8988T (cell line): ENCODE data around the gene SERPINA3.
"Not testable (repeated sequence)": the region's sequence is repeated elsewhere in the genome, so short reads cannot be mapped to it uniquely, and the experiment has no call there.

Experiments
- DNase-seq: peaks from one replicate; pipeline ENCODE4 v3.0.0; 2011

Gene SERPINA3

DNA sequence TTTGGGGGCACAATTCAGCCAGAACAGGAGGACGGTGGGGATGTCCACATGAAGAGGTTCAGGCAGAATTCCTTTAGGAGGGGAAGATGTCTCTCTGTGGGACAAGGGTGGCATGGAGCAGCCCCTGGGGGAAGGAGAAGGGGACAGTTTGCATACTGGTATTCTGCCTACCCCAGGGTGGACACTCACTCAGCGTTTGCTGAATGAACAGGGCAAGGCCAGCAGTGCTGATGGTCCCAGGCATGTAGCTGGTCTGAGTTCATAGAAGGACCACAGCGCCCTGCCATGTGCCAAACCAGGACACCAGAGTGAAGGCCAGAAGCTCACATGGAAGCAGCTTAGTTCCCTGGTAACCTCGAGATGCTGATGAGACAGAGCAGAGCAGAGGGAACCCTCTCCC is 25.6 kb upstream of the SERPINA3 start:
- no peak for DNase-seq

DNA sequence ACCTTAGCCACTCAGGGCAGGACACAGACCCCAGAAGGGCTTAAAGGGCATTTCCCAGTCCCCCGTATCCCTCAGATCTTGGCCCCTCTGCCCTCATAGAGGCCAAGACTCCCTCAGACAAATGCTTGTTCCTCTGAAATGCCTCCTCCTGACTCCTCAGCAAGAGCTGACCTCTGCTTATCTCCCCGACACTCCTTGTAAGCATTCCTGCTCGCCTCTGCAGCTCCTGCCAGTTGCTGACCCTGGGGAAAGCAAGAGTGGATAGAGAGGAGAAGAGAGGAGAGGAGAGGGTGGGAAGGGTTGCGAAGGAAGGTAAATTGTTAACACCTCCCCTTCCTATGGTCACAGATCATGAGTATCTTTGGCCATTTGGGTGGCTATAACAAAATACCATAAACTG is 23.9 kb upstream of the SERPINA3 start:
- DNase-seq, result no peak

DNA sequence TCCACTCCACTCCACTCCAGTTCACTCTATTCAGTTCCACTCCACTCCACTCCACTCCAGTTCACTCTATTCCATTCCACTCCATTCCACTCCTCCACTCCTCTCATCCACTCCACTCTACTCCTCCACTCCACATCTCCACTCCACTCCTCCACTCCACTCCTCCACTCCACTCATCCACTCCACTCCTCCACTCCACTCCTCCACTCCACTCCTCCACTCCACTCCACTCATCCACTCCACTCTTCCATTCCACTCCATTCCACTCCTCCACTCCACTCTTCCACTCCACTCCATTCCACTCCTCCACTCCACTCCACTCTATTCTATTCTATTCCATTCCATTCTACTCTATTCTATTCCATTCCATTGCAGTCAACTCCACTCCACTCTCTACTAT is 21.1 kb upstream of the SERPINA3 start:
- no peak for DNase-seq

DNA sequence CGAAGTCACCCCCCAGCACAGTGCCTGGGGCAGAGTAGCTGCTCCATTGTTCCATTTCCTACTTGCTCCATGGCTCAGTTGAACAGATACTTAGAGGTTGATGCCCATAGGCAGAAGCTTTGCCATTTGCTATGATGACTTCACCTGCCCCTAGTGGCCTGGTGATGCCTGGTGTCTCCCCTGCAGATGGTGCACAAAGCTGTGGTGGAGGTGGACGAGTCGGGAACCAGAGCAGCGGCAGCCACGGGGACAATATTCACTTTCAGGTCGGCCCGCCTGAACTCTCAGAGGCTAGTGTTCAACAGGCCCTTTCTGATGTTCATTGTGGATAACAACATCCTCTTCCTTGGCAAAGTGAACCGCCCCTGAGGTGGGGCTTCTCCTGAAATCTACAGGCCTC is 20.3 kb upstream of the SERPINA3 start:
- no peak for DNase-seq

DNA sequence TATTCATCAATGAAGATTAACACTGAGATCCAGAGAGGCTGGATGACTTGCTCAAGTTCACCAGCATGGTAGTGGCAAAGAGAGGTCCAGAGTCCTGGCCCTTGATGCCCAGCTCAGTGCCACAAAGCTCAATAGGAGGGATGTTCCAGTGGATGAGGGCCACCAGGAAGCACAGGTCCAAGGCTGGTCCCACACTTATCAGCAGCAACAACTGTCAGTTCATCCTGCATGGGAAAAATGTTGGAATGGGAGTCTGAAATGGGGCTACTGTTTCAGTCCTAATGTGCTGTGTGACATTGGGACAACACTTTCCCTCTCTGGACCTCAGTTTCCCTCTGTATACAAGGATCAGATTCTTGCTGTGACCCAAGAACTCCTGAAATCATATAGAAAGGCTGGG is 19.7 kb upstream of the SERPINA3 start:
- DNase-seq, result no peak

DNA sequence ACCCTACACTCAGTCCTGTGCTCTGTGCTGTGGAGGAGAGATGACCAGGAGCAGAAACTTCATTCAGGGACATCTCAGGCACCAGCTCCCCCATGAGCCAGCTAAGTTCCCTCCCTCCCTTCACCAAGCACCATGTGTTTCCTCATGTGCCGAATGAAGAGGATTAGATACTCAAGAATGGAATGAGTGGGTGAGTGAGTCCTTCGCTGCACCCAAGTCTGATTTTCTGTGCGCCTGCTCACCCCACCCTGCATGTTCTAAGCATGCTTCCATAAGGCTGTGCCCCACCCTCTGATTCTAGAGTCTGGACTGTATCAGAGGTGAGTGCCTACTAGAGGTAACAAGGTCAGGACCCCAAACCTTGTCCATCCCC is 18.8 kb upstream of the SERPINA3 start:
- DNase-seq, result no peak

DNA sequence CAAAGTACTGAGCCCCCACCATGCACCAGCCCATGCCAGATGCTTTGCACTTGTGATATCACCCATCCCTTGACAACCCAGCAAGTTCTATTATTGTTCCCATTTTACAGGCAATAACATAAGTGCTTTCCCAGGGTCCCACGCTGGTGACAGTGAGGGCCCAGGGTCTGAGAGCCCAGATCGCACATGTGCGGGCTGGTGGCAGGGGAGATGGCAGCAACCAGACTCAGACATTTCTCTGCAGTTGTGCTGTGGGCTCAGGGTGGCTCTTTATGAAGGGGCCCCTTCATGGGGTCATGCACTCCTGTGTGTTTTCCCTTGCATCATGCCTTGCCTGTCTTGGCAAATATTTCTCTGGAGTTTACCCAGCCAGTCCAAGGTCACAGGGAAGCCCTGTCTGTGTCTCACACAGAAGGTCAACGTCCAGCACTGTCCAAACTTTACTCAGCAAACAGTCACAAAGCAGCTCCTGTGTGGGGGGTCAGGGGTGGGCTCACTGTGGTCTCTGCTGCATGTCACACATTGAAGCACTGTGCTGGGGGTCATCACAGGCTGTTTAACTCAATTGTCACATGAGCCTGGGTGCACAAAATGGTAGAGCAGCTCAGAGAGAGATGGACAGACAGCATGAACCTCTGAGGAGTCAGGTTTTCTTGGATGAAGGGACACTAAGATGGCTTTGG is 18.3 kb upstream of the SERPINA3 start:
- no peak for DNase-seq

DNA sequence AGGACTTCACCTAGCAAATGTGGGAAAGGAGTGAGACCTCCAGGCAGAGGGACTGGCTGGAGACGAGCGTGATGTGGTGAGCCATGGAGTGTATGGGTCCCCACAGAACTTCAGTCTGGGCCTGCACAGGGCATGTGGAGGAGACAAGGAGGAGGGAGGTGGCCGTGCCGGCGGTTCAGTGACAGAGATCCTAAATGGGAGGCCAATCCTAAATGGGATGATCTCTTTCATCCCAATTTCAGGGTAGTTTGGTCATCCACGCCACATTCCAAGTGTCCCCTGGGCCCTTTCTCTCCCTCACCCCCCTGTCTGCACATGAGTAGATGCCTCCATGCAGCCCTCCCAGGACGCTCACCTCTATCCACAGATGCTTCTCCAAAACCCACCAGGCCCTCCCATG is 17.8 kb upstream of the SERPINA3 start:
- no peak for DNase-seq

DNA sequence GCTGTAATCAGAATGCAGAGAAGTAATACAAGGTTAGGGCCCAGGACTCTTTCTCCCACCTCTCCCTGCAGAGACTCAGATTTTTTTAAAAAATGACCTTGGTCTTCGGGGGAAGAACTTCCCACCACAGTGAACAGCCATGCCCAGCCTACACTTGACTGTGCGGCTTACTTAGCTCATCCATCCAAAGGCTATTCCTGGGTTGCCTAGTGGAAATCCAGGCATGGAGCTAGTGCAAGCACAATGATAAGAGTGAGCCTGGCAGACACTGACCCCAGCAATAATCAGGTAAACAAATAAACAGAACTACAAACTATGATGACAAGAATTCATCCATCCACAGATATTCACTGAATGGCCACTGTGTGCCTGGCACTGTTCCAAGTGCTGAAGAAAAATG is 16.3 kb upstream of the SERPINA3 start:
- no peak for DNase-seq

DNA sequence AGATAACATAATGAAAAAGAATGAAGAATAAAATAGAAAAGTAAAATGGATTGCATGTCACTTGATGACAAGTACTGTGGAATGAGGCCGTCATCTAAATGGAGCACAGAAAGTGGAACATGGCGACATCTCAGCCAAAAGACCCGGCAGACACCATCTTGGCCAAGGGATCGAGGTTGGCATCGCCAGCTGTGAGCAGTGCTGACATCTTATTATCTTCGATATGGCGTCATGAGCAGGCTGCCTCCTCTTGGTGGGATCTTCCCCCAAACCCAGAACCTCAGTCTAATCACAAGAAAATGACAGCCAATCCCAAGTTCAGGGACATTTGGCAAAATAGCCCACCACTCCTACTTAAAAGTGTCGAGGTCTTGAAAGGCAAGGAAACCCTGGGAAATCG is 15.8 kb upstream of the SERPINA3 start:
- no peak for DNase-seq

DNA sequence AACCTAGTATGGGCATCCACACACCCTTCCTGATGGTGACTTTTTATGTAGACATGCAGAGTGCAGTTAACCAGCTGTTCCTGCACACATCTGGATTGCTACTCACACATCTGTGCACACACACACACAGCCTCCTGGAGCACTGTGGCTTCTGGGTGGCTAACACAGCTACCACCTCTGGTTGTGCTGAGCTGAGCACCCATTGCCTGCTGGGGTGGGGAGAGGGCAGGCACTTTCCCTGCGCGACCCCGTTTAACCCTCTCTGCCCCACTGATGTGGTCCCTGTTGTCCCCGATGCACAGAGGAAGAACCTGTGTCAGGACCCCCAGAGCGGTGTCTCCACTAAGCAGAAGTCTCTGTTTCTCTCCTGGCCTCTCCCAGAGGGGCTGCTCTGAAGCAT is 14.4 kb upstream of the SERPINA3 start:
- no peak for DNase-seq

DNA sequence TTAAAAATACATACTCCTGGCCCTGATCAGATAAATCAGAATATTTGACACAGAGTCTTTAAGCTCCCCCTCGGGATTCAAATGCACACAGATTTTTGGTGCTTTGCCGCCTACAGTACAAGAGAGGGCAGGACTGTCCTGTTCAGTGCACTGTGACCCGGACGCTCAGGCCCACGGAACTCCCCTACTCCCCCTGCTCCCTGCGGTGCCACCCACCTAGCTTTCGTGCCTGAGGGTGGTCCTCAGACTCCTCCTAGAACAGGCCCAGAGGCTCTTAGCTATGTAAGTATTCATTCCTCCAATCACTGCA is 13.7 kb upstream of the SERPINA3 start:
- DNase-seq, result no peak

DNA sequence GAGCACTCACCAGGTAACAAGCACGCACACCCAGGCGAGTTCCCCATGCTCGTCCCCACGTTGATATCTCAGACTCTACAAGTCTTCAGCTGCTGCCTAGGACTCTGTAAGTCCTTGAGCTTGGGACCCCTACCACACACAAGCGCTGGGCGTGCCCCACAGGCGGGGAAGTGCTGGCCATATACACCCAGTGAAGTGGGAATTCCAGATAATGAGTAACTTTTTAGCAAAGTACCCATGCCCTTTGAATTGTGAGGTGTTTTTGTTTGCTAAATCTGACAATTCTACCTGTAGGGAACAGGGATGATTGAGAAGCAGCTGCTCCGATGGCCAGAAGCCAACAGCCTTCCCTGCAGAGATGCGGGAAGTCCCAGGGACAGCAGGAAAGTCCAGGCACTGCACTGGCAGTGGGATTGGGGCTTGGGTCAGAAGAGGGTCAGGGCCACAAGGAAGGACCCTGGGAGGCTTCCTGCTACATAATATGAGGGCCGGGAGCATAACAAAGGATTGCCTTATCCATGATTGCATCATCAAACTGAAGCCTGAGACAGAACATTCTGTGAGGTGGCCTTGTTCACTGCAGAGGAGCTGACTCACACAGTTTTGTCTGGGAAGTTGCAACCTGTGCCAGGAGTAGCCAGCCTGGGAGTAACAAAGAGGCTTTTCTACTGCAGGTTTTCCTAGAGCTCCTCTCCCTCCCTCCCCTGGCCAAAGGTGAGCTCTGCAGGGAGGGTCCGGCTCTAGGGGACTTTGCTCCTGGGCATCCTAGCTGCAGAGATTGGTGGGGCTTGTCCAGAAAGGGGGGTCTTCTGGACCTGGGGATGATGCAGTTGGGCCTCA is 13.2 kb upstream of the SERPINA3 start:
- no peak for DNase-seq

DNA sequence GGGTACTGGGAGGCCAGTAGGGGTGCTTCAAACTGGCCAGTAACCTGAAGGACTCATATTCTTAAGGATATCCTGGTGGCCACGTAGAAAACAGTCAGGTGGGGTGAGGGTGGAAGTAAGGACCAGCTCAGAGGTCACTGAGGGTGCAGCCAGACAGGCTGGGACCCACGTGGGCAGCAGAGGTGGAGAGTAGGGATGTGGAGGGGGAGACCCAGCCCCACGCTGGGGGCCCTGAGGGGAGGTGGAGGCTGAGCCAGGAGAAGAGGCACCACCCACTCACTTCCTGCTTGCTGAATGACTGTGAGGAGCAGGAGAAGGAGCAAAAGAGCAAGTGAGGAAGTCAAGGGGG is 12.6 kb upstream of the SERPINA3 start:
- no peak for DNase-seq

DNA sequence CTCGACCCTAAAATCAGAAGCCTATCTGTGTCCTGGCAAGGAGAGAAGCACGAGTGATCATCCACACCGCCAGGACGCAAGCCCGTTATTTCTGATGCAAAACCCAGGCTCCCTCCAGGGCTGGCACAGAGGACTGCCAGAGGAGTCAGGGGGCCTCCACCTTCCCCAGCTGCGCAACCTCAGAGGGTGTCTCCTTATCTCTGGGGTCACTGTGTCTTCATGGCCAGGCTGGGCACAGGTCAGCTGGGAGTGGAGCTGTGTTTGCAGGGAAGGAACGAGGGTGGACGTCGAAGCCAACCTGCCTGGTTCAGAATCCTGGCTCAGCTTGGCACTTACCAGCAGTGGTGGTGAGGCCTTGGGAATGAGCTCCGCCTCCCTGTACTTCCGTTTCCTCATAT is 12.0 kb upstream of the SERPINA3 start:
- DNase-seq, result no peak

DNA sequence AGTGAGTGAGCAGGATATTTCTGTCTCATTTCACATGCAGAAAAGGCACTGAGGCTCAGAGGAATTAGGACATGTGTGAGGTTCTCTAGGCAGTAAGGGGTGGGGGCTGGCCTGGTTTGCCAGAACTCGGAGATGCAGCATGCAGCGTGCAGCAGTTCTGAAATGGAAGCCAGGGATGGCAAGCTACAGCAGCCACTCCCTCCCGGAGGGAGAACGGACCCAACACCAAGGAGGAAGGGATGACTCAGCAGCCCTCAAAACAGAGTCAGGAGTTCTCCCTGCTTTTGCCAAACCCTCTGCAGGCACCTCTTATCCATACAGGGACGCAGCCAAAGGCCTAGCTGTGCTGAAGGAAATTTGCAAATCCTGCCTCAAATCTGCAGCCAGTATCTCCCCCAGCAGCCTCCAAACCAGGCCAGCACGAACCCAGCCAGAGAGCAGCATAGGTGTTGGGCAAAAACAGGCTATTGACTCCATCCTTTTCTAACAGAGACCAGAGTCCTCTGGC is 10.3 kb upstream of the SERPINA3 start:
- peak; percentile 35 for DNase-seq

DNA sequence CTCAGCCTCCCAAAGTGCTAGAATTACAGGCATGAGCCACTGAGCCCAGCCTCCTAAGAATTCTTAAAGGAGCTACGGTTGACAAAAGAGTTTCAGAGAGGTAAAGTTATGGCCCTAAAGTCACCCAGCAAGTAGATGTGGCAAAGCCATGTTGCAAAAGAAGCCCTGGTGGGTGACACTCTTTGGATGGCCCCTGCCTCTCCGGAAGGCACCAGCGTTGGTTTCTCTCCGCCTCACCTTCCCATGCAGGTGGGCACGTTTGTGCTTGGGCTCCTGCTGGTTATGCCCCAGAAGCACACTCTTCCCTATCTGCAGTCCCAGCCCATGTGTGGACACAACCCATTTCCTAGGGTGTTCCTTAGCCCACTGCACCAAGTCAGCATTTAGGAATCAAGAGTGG is 9.5 kb upstream of the SERPINA3 start:
- no peak for DNase-seq

DNA sequence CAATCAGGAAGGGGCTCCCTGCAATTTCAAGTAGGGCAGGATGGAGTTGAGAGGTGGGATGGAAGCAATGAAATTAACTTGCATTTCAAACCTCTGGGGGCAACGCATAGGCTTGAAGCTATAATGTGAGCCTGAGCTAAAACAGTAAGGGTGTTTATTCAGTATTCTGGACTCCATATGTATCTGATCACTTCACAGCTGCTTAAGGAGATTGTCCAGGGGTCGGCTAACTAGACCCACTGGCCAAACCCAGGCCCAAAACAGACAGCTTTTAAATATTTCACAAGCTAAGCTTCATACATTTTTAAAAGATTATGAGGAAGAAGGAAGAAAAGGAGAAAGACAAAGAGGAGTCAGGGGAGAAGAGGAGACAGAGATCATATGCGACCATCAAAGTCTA is 6.8 kb upstream of the SERPINA3 start:
- DNase-seq, result no peak

DNA sequence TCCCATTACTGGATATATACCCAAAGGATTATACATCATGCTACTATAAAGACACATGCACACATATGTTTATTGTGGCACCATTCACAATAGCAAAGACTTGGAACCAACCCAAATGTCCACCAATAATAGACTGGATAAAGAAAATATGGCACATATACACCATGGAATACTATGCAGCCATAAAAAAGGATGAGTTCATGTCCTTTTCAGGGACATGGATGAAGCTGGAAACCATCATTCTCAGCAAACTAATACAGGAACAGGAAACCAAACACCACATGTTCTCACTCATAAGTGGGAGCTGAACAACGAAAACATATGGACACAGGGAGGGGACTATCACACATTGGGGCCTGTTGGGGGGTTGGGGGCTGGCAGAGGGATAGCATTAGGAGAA is 3.2 kb upstream of the SERPINA3 start:
- not testable (repeated sequence) for DNase-seq

DNA sequence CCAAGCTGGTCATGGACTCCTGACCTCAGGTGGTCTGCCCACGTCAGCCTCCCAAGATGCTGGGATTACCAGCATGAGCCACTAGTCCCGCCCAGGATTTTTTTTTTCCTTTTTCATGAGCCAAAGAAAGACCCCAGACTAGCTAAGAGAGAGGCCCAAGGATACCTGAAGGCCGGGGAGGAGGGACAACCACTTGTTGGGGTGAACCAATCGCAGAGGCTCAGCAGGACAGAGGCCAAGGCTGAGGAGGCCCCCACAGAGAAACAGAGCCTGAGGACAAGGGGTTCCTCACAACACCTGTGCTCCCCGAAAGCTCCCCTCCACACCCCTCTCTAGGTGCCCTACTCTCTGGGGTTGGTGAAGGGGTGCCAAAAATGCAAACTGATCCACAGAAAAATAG is 1.0 kb upstream of the SERPINA3 start:
- DNase-seq, result no peak

DNA sequence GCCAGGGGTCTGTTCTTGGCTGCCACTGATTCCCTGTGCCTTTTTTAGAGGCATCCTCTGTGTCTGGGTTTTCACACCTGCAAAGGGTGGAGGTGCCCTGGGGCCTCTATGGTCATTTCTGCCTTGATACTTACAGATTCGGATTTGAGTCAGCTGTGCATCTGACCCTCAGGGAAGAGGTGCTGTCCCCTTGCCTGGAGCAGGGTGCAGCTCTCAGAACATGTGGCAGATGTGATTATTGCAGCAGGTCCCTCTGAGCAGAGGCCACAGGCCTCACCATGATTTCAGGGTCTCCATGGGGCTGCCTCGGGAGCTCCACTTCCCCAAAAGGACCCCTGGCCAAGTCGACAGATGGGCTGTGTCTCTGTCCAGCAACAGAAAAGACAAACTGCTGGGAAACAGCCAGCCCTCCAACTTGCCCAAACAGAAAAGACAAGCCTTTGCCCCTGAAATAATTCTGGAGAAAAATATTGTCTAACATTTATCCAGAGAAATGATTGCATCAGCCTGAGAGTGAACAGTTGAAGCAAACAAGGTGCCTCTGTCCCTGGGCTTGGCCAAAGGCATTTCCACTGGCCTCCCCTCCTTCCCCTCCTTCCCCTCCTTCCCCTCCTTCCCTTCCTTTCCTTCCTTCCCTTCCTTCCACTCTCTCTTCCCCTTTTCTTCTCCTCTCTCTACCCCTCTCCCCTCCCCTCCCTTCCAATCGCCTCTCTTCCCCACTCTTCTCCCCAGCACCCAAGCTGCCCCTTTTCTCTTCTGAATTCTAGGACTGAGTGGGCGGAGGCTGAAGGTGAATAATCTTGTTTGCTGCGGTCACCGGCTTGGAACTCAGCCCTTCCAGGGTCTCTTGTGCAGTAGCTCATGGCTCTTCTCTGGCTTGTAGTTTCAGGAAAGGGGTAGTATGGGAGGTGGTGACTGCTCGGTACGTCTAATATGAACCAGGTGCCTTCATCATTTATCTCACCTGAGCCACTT is 676 bp downstream of the SERPINA3 start:
- DNase-seq, result no peak

DNA sequence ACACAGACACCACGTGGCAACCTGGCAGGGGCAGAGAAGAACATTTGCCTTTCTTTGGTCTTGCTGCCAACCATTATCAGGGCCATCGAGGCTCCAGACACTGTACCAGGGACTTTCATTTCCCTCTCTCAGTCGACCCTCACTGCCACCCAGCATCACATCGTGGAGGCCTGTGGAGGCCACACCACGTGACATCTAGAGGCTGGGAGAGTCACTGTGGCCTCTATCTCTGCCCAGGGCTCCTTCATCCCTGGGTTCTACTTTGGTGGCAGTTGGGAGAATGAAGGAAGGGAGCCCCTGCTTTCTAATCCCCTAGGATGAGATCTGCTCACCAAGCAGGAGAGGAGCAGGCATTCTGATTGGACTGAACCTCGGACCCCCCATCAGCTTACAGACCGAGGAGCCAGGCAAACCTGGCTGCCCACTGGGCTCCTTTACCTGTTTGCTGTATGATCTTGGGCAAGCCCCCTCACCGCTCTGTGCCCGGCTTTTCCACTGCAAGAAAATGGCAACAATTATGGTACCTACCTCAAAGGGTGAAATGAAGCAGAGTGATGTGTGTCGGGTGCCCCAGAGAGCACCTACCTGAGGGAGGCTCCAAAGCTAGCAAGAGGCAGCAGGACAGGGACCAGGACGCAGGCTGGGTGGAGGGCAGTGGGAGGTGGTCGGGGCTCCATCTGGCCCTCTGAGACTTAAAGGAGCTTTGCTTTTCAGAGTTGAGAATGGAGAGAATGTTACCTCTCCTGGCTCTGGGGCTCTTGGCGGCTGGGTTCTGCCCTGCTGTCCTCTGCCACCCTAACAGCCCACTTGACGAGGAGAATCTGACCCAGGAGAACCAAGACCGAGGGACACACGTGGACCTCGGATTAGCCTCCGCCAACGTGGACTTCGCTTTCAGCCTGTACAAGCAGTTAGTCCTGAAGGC is 1.8 kb downstream of the SERPINA3 start:
- DNase-seq, result no peak

DNA sequence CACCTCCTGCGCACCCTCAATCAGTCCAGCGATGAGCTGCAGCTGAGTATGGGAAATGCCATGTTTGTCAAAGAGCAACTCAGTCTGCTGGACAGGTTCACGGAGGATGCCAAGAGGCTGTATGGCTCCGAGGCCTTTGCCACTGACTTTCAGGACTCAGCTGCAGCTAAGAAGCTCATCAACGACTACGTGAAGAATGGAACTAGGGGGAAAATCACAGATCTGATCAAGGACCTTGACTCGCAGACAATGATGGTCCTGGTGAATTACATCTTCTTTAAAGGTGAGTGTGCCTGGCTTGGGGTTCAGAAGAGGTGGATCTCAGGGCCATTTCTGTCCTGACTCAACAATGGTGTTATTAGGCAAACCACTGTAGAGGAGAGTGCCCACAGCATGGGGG is 2.6 kb downstream of the SERPINA3 start:
- no peak for DNase-seq
